Endothelial cell (in vitro differentiated cells): ENCODE measurements around the gene C19orf67. TPM values are rescaled to one million over a fixed set of nuclear protein-coding genes. Genes with fewer than 3 reads are reported as not detected.
"Not testable (repeated sequence)": the region's sequence is repeated elsewhere in the genome, so short reads cannot be mapped to it uniquely, and the experiment has no call there.

ENCODE experiments used
- DNase-seq: peaks from one replicate; pipeline ENCODE4 v3.0.0; 2021; ENCODE audit warnings: low spot score
- H3K27ac Mint-ChIP-seq: one replicate; pipeline ENCODE4 v1.8.0; 2021; ENCODE audit warnings: mixed read lengths, inconsistent platforms; ENCODE audit not compliant: unreplicated experiment
- H3K27me3 Mint-ChIP-seq: one replicate; pipeline ENCODE4 v1.8.0; 2021; ENCODE audit warnings: mild to moderate bottlenecking, moderate library complexity, mixed read lengths, inconsistent platforms; ENCODE audit not compliant: unreplicated experiment
- H3K36me3 Mint-ChIP-seq: one replicate; pipeline ENCODE4 v1.8.0; 2021; ENCODE audit warnings: mild to moderate bottlenecking, low read depth, mixed read lengths, inconsistent platforms; ENCODE audit not compliant: unreplicated experiment
- H3K4me1 Mint-ChIP-seq: one replicate; pipeline ENCODE4 v1.8.0; 2021; ENCODE audit warnings: mild to moderate bottlenecking, mixed read lengths, inconsistent platforms; ENCODE audit not compliant: unreplicated experiment
- H3K4me3 Mint-ChIP-seq: one replicate; pipeline ENCODE4 v1.8.0; 2021; ENCODE audit warnings: mild to moderate bottlenecking, mixed read lengths, inconsistent platforms; ENCODE audit not compliant: unreplicated experiment
- H3K9me3 Mint-ChIP-seq: one replicate; pipeline ENCODE4 v1.8.0; 2021; ENCODE audit warnings: mixed read lengths, inconsistent platforms; ENCODE audit not compliant: unreplicated experiment
- total RNA-seq: library from RNA; stranded (reverse); fragmentation: NEBNext Ultra II Directional; extraction: Animal tissue kit (Norgen Biotek cat#: 25700); gene quantifications from one replicate; pipeline ENCODE4 v1.2.1, GENCODE V29; 2021; ENCODE audit not compliant: unreplicated experiment
- TF ChIP-seq, protein P1 (sequence below): fragments of 200-600 bp; sonication (generic); IDR thresholded peaks from one replicate; pipeline ENCODE4 v1.5.0; 2021; ENCODE audit warnings: antibody characterized with exemption; ENCODE audit not compliant: unreplicated experiment

C19orf67 gene
- total RNA-seq, 1 donor from 2014 or later = not detected

DNA sequence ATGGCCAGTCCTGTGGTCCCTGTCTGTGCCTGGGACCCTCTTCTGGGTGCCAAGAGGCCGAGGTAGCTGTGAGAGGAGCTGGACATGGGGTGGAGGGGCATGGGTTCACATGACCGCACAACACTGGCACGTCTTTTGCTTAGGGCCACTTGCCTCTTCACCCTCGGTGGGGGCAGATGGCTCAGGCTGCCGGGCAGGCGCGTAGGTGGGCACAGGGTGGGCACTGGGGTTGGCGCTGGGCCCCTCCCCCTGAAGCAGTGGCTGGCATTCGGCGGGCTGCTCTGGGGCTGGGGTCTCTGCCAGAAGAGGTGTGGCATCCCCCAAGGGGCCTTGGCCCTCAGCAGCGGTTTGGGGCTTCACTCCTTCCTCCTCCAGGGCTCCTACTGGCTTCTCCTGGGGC, 32.1 kb downstream of the C19orf67 start:
- no peak overlapping the region for H3K27ac Mint-ChIP-seq
- peaks cover 4% of the 10 kb centered on the region for H3K36me3 Mint-ChIP-seq
- peaks cover 4% of the 10 kb centered on the region for H3K4me1 Mint-ChIP-seq
- H3K9me3 Mint-ChIP-seq = no peaks in the 10 kb centered on the region
- H3K27me3 Mint-ChIP-seq = peaks cover 8% of the 10 kb centered on the region
- no peak for DNase-seq
- H3K4me3 Mint-ChIP-seq = no peak overlapping the region
- TF ChIP-seq, protein P1, sequence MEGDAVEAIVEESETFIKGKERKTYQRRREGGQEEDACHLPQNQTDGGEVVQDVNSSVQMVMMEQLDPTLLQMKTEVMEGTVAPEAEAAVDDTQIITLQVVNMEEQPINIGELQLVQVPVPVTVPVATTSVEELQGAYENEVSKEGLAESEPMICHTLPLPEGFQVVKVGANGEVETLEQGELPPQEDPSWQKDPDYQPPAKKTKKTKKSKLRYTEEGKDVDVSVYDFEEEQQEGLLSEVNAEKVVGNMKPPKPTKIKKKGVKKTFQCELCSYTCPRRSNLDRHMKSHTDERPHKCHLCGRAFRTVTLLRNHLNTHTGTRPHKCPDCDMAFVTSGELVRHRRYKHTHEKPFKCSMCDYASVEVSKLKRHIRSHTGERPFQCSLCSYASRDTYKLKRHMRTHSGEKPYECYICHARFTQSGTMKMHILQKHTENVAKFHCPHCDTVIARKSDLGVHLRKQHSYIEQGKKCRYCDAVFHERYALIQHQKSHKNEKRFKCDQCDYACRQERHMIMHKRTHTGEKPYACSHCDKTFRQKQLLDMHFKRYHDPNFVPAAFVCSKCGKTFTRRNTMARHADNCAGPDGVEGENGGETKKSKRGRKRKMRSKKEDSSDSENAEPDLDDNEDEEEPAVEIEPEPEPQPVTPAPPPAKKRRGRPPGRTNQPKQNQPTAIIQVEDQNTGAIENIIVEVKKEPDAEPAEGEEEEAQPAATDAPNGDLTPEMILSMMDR = no peak

DNA sequence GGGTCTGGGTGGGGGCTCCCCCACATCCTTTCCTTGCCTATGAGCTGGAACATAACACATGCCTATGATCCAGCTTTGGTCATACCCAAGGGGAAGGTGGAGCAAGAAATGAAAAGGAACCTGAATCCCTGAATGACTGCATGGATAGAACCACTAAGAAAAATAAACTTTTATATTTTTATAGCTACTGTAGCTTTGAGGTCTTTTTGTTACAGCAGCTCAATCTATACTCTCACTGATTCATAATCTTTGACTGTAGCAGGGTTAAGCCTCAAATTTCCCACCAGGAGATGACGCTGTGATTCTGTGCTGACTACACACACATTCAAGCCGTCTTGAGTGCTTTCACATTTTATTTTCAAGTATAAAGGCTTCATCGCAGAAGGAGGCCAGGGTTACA, 32.6 kb downstream of the C19orf67 start:
- Mint-ChIP-seq H3K9me3 (no peaks in the 10 kb centered on the region), H3K36me3 (peaks cover 4% of the 10 kb centered on the region), H3K27ac (no peak overlapping the region), H3K27me3 (peaks cover 7% of the 10 kb centered on the region), H3K4me1 (no peaks in the 10 kb centered on the region), H3K4me3 (no peak overlapping the region)
- TF ChIP-seq, protein P1 = no peak
- DNase-seq = no peak

DNA sequence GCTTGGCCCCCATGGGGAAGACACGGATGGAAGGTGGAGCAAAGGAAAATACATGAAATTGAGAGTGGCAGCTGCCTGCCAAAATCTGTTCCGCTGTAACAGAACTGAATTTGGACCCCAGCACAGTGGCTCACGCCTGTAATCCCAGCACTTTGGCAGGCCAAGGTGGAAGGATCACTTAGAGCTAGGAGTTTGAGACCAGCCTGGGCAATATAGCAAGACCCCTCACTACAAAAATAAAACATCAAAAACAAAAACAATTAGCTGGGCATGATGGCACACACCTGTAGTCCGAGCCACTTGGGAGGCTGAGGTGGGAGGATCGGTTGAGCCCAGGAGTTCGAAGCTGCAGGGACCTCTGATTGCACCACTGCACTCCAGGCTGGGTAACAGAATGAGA, 33.1 kb downstream of the C19orf67 start:
- H3K27me3 Mint-ChIP-seq = peaks cover 7% of the 10 kb centered on the region
- H3K27ac Mint-ChIP-seq = no peak overlapping the region
- DNase-seq = no peak
- H3K4me3 Mint-ChIP-seq = no peak overlapping the region
- H3K9me3 Mint-ChIP-seq = no peaks in the 10 kb centered on the region
- H3K4me1 Mint-ChIP-seq = no peaks in the 10 kb centered on the region
- TF ChIP-seq, protein P1 = no peak
- peaks cover 4% of the 10 kb centered on the region for H3K36me3 Mint-ChIP-seq

DNA sequence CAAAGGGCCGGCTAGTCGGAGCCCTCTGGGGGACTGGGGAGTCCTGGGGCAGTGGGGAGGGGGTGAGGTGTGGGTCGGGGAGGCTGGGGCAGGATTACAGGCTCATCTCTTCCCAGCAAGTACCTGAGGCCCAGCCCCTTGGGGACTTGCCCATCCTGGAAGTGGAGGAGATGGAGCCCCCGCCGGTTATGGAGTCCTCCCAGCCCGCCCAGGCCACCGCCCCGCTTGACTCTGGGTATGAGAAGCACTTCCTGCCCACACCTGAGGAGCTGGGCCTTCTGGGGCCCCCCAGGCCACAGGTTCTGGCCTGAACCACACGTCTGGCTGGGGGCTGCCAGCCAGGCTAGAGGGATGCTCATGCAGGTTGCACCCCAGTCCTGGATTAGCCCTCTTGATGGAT, 33.6 kb downstream of the C19orf67 start:
- H3K36me3 Mint-ChIP-seq = peaks cover 4% of the 10 kb centered on the region
- no peaks in the 10 kb centered on the region for H3K9me3 Mint-ChIP-seq
- no peak for DNase-seq
- no peaks in the 10 kb centered on the region for H3K4me1 Mint-ChIP-seq
- peaks cover 6% of the 10 kb centered on the region for H3K27me3 Mint-ChIP-seq
- TF ChIP-seq, protein P1 = no peak
- no peak overlapping the region for H3K4me3 Mint-ChIP-seq
- no peak overlapping the region for H3K27ac Mint-ChIP-seq

DNA sequence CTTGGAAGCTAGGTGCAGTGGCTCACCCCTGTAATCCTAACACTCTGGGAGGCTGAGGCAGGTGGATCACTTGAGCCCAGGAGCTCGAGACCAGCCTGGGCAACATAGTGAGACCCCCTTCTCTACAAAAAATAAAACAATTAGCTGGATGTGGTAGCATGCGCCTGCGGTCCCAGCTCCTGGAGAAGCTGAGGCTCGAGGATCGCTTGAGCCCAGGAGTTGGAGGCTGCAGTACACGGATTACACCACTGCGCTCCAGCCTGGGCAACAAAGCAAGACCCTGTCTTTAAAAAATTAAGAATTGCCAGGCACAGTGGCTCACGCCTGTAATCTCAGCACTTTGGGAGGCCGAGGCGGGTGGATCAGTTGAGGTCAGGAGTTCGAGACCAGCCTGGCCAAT, 34.6 kb downstream of the C19orf67 start:
- H3K36me3 Mint-ChIP-seq, H3K9me3 Mint-ChIP-seq, H3K4me1 Mint-ChIP-seq, H3K4me3 Mint-ChIP-seq, DNase-seq, H3K27me3 Mint-ChIP-seq, H3K27ac Mint-ChIP-seq: not testable (repeated sequence)
- TF ChIP-seq, protein P1 = peak; percentile 12
